SU-DHL-6 (cell line): ENCODE results near the gene CFAP45.

Source experiments
- H2AFZ ChIP-seq: fragments of 200-600 bp; sonication (generic); 2 replicates; pipeline ENCODE4 v1.6.1; 2014; ENCODE audit warnings: low read depth, mild to moderate bottlenecking, moderate library complexity, mixed read lengths, antibody characterized with exemption, low read length; ENCODE audit not compliant: severe bottlenecking
- H3F3A ChIP-seq: fragments of 200-600 bp; shearing (Covaris generic); 2 replicates; pipeline ENCODE4 v1.6.0; 2016; ENCODE audit warnings: antibody characterized with exemption, mild to moderate bottlenecking; ENCODE audit not compliant: insufficient read depth
- H3K27ac ChIP-seq: fragments of 200-600 bp; sonication (generic); 2 replicates; pipeline ENCODE4 v1.5.1; 2016; ENCODE audit warnings: low read depth, mild to moderate bottlenecking, low read length, moderate library complexity, mixed read lengths
- H3K27me3 ChIP-seq: fragments of 200-600 bp; sonication (generic), shearing (Covaris generic); 2 replicates; pipeline ENCODE4 v1.6.0; 2014; ENCODE audit warnings: mild to moderate bottlenecking, low read length
- H3K36me3 ChIP-seq: fragments of 200-600 bp; sonication (generic); 2 replicates; pipeline ENCODE4 v1.6.1; 2014; ENCODE audit warnings: mild to moderate bottlenecking, low read length, mixed read lengths
- H3K4me2 ChIP-seq: fragments of 300-600, 200-600 bp; shearing (Covaris generic), sonication (generic); 2 replicates; pipeline ENCODE4 v1.6.0; 2014; ENCODE audit warnings: low read length, low read depth, mild to moderate bottlenecking; ENCODE audit not compliant: poor library complexity, severe bottlenecking
- H3K4me3 ChIP-seq: fragments of 200-600 bp; sonication (generic); 2 replicates; pipeline ENCODE4 v1.5.1; 2014; ENCODE audit warnings: antibody characterized with exemption, low read length, mild to moderate bottlenecking, mixed read lengths; ENCODE audit not compliant: insufficient read depth, poor library complexity, severe bottlenecking
- H3K79me2 ChIP-seq: fragments of 200-600 bp; sonication (generic); 2 replicates; pipeline ENCODE4 v1.6.1; 2014; ENCODE audit warnings: mild to moderate bottlenecking, low read length, moderate library complexity; ENCODE audit not compliant: insufficient read depth
- H3K9ac ChIP-seq: fragments of 200-600 bp; sonication (generic); 2 replicates; pipeline ENCODE4 v1.7.0; 2014; ENCODE audit warnings: mild to moderate bottlenecking, low read length
- H3K9me2 ChIP-seq: fragments of 200-600 bp; sonication (generic); replicated peaks from 2 replicates; pipeline ENCODE4 v1.6.1; 2014; ENCODE audit warnings: low read length; ENCODE audit not compliant: insufficient read depth
- H3K9me3 ChIP-seq: fragments of 200-600 bp; sonication (generic); 2 replicates; pipeline ENCODE4 v1.6.1; 2014; ENCODE audit warnings: low read length, mixed read lengths; ENCODE audit not compliant: insufficient read depth
- H4K20me1 ChIP-seq: fragments of 200-600 bp; sonication (generic); 2 replicates; pipeline ENCODE4 v1.6.1; 2014; ENCODE audit warnings: low read depth, mild to moderate bottlenecking, antibody characterized with exemption, low read length, moderate library complexity, mixed read lengths
- EZH2phosphoT487 ChIP-seq: fragments of 200-600 bp; sonication (generic), shearing (Covaris generic); conservative IDR thresholded peaks from 2 replicates; pipeline ENCODE4 v1.6.1; 2018; ENCODE audit warnings: mild to moderate bottlenecking, antibody characterized with exemption, low read length, moderate library complexity, mixed read lengths
- TF ChIP-seq, protein P1 (sequence below): fragments of 200-600 bp; sonication (generic); IDR thresholded peaks from one replicate; pipeline ENCODE4 v1.5.1; 2017; ENCODE audit warnings: antibody characterized with exemption, mild to moderate bottlenecking, low read length, moderate library complexity; ENCODE audit not compliant: insufficient read depth, poor library complexity, severe bottlenecking

CFAP45 gene

DNA sequence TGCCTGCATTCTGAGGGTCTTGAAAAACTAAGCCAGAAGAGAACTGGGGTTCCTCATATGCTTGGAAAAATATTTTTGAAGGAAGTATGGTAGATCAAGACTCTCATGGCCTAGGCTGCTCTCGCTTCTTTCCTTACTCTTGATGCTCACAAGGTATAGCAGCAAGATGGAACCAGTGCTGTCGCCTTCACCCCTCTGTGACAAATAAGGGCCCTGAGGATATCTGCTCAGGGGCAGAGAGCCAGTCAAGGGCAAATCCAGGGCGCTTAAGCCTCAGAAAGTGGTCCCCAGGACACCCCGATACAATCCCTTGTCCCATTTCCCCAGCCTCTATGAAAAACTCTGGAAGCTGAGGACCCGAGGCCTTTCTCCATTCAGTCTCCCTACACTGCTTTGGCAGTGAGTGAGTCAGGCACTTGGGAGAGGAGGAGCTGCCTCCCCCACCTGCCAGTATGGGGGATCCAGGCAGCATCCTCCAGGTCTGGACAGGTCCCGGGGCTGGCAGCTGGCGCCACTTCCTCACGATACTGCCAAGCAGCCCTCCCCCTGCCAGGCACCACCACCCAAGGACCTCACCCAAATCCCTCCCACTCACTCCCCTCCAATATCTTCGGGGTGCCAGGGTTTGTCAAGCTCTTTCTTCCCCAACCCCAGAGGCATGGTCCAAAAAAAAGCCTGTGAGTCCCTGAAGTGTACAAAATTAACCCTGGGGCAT is 44.1 kb upstream of the CFAP45 start:
- no peak for TF ChIP-seq EZH2phosphoT487
- TF ChIP-seq, protein P1, sequence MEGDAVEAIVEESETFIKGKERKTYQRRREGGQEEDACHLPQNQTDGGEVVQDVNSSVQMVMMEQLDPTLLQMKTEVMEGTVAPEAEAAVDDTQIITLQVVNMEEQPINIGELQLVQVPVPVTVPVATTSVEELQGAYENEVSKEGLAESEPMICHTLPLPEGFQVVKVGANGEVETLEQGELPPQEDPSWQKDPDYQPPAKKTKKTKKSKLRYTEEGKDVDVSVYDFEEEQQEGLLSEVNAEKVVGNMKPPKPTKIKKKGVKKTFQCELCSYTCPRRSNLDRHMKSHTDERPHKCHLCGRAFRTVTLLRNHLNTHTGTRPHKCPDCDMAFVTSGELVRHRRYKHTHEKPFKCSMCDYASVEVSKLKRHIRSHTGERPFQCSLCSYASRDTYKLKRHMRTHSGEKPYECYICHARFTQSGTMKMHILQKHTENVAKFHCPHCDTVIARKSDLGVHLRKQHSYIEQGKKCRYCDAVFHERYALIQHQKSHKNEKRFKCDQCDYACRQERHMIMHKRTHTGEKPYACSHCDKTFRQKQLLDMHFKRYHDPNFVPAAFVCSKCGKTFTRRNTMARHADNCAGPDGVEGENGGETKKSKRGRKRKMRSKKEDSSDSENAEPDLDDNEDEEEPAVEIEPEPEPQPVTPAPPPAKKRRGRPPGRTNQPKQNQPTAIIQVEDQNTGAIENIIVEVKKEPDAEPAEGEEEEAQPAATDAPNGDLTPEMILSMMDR: no peak
- Histone ChIP-seq H3K9me2 (no peaks in the 10 kb centered on the region), H4K20me1 (no peaks in the 10 kb centered on the region), H3K9ac (no peak overlapping the region), H3K79me2 (no peaks in the 10 kb centered on the region), H3K4me2 (no peak overlapping the region), H3K27ac (no peak overlapping the region), H3K36me3 (no peaks in the 10 kb centered on the region), H3K27me3 (no peaks in the 10 kb centered on the region), H3K9me3 (no peaks in the 10 kb centered on the region), H3K4me3 (no peak overlapping the region), H2AFZ (no peak overlapping the region), H3F3A (no peaks in the 10 kb centered on the region)

DNA sequence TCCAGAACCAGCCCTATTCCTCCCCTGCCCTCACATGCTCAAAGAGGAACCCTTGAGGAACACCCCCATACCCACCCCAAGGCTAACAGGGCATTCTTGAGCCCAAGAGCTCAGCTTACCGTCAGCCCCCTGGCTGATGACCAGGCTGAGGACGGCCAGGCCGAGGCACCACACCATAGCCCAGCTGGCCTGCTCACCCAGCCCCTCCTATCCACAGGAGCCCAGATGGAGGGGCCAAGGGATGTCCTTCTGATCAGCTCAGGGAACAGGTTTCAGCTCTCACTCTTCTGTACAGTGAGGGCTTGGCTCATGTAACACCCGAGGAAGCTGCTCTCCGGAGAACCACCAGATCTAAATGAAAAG is 43.3 kb upstream of the CFAP45 start:
- H3K27me3 ChIP-seq: no peaks in the 10 kb centered on the region
- no peak overlapping the region for H3K27ac ChIP-seq
- TF ChIP-seq EZH2phosphoT487: no peak
- TF ChIP-seq, protein P1: no peak
- no peaks in the 10 kb centered on the region for H3K9me3 ChIP-seq
- H3K4me2 ChIP-seq: no peak overlapping the region
- no peaks in the 10 kb centered on the region for H3K9me2 ChIP-seq
- no peaks in the 10 kb centered on the region for H3F3A ChIP-seq
- H4K20me1 ChIP-seq: no peaks in the 10 kb centered on the region
- H3K79me2 ChIP-seq: no peaks in the 10 kb centered on the region
- no peak overlapping the region for H3K9ac ChIP-seq
- no peak overlapping the region for H3K4me3 ChIP-seq
- H2AFZ ChIP-seq: no peak overlapping the region
- no peaks in the 10 kb centered on the region for H3K36me3 ChIP-seq

DNA sequence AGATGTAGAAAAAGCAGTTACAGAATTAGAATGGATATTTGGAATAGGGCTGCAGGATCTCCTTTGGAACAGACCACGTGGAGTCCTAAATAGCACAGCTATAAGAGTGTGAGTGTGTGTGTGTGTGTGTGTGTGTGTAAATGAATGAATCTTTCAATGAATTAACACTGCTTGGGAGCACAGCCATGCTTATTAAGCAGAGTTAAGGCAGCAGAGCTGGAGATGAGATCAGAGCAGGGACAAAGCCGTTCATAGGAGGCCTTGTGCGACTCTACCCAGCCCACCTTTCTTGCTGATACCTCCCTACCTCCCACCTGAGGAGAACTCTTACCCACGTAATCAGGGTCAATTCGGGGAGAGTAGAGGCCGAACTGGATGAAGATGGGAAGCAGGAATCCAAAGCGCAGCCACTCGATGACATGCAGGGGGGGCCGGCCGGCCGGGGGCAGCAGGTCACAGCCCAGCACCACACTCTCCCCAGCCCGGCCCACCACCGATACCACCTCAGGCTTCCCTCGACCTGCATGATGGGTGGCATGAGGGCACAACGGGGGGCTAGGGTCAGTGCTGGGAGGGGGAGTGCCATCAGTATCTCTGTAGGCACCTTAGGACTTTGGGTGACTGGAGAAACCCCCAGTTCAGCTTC is 42.8 kb upstream of the CFAP45 start:
- H4K20me1 ChIP-seq: no peaks in the 10 kb centered on the region
- no peaks in the 10 kb centered on the region for H3K9me3 ChIP-seq
- H3F3A ChIP-seq: no peaks in the 10 kb centered on the region
- no peaks in the 10 kb centered on the region for H3K79me2 ChIP-seq
- H3K4me3 ChIP-seq: no peak overlapping the region
- no peaks in the 10 kb centered on the region for H3K9me2 ChIP-seq
- no peak overlapping the region for H3K27ac ChIP-seq
- no peaks in the 10 kb centered on the region for H3K27me3 ChIP-seq
- H3K4me2 ChIP-seq: no peak overlapping the region
- H3K9ac ChIP-seq: no peak overlapping the region
- no peak overlapping the region for H2AFZ ChIP-seq
- TF ChIP-seq, protein P1: no peak
- H3K36me3 ChIP-seq: no peaks in the 10 kb centered on the region
